NCI-H526 treated with DMSO at 0.1 percent for 48 hours (cell line): Measurements from ENCODE around the gene POLRMT.

Experiments used
- DNase-seq: peaks from one replicate; lab custom pipeline; 2025; lab: John Stamatoyannopoulos, UW

Gene POLRMT

DNA sequence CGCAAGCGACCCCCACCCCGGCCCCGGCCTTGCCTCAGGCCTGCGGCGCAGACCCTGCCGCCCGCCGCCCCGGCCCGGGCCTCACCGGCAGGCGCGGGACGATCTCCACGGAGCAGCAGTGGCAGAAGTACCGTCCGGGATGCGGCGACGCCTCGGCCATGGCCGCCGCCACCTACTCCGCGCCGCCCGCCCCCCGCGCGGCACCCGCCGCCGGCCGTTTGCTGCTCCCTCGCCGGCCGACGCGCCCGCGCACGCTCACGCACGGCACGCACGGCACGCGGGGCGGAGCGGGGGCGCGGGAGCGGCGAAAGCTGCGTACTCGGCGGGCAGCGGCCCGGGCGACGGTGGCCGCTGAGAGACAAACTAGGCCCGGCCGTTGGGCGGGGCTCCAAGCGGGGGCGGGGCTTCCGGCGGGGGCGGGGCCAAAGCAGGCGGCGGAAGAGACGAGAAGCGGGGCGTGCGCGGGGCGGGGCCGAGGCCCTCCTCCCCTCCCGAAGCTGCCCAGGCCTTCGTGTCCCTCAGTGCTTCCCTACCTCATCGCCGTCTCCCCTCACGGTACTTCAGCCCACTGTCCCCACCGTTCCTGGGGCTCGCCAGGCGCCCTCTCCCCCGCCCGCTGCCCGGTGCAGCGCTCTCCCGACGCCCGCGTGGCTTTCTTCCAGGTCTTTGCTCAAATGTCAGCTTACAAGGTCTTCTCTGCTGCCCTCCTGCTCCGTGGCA, 29.8 kb upstream of the POLRMT start, which contains the start of gene RNF126:
Gene RNF126 (minus strand): TSS at position 253 of the 720 bp plus-strand sequence. CDS start 93 bp downstream, at position 160.
- DNase-seq: peak; percentile 64

DNA sequence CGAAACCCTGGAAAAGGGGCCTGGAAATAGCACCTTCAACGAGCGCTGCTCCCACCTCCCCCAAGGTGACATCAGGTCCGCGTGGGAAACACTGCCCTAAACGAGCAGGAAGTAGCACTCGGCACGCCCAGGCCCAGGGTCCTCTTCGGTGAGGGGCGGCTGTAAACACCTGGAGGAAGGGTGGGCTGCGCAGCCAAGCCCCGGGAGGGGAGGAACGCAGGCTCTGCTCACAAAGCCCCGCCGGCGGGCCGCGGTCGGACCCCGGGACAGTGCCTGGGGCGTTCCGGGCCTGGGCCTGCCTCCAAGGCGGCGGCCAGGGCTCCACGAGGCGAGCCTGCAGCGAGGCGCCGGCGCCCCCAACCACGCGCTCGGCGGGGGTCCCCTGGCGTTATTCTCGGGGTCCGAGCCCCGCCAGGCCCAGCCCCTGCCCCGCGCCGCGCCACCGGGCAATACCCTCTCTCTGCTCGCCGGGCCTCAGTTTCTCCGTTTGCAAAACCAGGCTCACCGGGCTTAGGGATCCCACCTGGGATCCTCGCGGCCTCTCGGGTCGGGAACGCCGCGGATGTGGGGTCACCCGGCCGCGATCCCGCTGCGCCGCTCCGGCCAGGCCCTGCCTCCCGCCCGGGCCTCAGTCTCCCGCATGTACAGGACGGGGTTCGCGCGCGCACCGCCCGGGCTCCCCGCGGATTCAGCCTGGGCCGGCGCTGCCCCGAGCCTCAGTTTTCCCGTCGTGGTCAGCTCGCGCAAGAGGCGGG, 29.0 kb upstream of the POLRMT start:
- DNase-seq: no peak

DNA sequence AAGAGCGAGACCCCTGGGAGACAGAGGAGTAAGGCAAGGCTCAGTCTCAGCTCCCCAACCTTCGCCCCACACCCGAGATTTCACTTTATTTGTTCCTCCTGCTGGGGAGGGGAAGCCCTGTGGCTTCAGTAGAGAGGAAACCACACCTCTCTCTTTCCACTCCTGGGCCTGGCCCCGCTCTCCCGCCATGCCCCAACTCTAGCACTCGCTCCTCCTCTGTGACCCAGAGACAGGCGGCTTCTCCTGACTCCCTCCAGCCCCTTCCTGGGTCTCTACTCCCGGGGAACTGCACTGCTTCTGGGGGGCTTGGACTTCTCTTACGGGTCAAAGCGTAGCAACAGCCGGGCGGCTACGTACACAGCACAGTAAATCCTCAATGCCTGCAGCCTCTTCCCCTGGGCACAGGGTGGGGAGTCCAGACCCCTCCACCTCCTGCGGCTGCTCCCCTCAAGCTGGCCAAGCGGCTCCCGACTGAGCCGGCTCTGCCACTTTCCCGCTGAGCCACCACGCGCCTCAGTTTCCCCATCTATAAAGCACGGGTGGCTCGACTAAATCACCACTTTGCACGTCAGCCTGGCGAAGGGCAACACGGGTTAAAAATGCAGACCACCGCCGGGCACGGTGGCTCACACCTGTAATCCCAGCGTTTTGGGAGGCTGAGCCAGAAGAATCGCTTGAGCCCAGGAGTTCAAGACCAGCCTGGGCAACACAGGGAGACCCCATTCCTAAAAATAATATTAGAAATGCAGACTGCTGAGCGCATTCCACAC, 28.3 kb upstream of the POLRMT start:
- no peak for DNase-seq

DNA sequence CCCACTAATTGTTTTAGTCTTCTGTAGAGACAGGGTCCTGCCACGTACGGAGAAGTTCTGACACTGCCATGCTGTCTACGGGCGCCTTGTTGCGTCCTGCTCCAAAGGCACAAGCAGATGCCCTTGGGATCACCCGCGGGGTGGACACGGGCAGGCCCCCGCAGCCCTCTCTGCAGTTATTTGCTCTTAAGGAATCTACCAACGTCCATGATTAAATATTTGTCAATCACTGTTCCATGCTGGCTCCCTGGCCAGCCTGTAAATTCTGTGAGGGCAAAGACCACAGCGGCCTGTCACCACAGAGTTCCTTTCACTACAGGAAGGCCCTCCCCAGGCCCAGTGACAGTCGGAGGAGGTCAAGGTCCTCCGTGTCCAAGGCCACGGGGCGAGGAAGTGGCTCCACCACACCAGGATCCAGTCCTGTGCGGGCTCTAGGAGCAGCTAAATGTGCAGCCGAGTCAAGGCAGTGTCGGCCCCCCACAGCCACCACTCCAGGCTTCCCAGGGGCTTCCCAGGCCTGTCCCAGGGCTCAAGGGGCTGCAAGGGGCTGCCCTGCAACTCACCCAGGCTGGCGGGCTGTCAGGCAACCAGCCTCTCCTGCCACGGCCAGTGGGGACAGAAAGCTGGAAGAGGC, 27.6 kb upstream of the POLRMT start:
- DNase-seq: no peak

DNA sequence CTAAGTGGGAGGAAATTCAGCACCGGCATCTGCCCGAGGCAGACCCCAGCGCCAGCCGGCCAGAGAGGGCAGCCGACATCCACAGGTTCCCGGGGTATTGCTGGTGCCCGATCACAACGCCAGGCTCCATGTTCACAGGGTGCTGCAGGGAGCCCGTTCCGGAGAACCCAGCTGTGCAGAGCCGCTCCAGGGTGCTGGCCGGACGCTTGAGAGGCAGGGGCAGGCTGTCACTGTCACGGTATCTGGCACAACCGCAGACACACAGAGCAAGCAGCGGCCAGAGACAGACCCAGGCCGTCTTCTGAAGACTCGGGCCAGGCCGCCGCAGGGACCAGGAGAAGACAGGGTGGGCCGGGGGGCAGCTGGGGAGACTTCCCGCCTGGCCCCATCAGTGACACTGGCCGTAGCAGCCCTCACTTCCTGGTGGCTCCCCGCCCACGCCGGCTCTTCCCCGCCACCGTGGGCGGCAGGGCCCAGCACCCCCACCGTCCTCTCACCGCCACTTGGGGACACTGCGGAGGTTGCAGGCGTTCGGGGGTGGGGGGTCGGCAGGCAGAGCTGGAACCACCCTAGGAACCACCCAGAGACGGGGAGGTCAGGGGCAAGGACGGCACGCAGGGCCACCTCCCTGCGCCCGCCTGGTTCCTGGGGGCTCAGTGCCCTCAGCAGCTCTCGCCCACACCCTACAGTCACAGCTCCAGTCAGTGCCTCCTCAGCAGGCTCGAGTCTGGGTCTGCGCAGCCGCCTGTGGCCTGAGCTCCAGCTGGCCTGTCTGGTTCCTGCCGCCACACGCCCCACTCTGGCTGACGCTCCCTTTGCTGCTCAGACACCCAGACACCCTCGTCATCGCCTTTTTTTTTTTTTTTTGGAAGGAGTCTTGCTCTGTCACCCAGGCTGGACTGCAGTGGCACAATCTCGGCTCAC, 25.8 kb upstream of the POLRMT start:
- DNase-seq: no peak

DNA sequence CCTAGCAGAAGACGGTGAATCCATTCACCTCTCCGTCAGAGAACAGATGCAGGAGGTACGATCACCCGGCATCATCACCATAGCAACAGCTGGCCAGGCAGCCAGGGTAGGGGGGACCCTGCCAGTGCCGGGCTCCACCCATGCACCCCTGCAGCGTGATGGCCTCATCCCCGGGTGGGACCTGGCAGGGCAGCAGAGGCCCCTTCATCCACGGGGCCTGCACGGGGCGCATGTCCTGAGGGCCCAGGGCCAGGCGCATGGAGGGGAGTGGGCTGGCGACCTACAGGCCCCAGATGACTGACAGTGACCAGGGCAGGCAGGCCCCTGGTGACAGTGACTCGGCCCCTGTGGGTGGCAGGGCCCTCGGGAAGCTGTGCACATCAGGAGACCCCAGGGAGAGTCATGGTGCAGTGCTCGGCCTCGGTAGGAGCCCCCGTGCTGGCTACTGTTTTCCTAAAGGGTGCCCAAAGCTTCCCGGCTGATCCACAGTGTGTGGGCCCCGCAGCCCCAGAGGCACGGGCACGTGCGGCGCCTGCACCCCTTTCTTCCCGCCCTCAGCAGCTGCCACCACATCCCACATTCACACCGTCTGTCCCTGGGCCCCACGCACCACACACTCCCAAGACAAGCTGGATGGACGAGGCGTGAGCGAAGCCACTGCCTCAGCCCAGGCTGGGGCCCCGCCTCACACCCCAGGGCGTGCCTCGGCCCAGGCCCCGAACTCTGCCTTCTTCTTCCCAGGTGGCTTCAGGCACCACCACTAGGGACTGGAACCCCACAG, 24.9 kb upstream of the POLRMT start:
- no peak for DNase-seq

DNA sequence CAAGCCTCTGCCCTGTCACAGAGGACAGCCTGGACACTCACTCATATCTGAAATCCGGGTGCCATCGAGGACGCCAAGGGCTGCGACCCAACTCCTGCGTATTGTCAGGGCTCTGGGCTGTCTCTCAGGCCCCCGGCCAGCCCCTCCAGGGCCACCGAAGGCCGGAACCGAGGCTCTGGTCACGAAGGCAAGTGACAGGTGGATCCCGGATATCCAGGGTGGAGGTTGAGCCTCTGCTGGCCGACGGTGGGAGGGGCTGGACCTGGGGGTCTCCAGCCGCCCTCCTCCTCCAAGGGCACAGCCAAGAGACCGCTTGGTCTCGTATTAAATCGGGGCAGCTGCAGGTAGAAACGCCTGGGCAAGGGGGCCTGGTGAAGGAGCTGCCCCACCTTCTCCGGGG, 24.3 kb upstream of the POLRMT start:
- DNase-seq: no peak

DNA sequence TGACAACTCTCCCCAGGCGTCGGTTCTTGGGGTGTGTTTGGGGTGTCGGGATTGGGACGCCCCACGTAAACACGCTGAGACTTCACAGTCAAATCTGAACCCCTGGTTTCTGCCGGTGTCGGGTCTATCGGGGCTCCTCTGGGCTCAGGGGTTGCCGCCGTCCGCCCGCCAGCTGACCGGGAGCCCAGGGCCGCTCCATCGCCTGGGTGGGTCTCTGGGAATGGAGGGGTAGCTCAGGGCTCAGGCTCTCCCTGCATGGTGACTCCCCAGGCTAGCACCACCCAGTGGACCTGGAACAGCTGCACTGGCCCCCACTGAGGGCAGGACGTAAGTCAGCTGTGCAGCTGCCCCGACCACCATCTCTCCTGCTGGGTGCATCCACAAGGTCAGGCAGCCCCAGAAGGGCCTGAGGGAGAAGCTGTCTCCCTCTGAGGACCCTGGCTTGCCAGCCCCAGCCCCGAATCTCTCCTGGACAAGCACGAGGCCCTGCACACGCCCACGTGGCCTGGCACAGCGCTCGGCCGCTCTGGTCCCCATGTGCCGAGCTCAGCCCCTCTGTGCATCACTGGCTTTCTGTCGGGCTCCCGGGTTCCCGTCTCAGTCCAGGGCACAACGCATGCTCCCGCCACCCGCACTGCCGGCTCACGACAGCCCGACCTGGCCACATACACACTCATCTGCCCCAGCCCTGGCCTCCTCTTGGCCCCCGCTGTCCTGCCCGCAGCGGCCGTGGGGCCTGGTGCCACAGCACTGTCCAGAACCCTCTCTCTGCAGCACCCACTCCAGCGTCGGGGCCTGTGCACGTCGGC, 23.6 kb upstream of the POLRMT start:
- no peak for DNase-seq

DNA sequence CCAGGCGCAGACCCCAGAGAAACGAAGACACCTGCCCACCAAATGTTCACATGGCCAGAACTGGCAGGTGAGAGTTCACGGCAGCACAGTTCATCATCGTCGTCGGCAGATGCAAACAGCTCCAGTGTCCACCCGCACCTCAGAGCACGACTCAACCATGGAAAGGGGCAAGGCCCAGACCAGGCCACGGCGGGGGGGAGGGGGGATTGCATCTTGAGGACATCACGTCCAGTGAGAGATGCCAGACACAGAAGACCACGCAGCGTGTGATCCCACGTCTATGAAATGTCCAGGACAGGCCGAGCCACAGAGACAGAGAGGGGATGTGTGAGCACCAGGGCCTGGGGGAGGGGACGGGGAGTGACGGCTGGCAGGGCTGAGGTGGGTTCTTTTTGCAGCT, 22.4 kb upstream of the POLRMT start:
- no peak for DNase-seq

DNA sequence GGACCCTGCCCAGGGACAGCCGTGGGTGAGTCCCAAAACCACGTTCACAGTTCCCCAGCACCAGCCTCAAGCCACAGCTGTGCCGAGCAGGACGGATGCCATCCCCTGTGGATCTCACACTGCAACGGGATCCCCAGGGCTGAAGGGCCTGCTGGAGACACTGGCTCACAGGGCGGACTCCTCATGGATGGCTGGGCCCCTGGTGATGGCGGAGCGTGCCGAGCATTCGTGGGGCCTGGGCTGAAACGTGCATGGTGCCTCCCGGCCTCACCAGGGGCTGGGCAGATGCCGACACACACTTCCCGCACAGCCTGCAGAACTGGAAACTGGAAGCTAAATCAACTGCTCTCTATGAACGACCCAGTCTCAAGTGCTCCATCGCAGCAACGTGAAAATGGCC, 20.1 kb upstream of the POLRMT start:
- no peak for DNase-seq

DNA sequence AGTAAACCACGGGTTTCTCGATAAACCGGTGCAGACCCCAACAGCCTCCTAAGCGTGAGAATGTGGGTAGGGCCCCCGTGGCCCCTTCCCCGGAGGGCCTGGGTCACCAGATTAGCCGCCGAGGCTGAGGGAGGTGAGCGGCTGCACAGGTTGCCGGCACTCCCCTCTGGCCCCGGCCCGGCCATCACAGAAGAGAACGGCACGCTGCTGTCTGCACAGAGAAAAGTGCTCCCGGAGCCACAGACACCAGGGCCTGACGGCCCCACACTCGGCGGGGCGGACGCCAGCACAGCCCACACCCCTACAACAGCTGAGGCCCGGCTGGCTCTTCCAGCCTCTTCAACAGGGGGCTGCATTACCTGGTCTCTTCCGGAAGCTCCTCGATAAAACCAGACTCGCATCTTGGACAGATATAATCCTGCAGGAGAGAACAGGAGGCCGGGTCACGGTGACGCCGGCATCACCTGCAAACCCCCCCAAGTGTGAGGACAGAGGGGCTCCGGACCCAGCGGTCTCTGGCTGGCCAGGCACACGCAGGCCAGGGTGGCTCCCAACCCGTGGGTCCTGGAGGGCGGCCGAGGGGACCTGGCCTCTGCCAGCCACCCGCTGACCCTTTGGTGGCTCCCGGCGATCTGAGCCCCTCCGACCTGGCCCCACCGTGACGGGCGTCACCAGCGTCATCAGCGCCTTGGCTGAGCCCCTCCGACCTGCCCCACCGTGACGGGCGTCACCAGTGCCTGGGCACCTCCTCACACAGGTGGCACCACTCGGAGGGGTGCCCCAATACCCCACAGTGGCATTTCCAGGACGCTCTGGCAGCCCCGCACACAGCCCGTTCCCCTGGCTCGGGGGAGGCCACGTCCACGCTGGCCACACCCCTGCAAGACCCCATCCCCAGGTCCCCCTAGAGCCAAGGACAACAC, 19.4 kb upstream of the POLRMT start:
- DNase-seq: no peak

DNA sequence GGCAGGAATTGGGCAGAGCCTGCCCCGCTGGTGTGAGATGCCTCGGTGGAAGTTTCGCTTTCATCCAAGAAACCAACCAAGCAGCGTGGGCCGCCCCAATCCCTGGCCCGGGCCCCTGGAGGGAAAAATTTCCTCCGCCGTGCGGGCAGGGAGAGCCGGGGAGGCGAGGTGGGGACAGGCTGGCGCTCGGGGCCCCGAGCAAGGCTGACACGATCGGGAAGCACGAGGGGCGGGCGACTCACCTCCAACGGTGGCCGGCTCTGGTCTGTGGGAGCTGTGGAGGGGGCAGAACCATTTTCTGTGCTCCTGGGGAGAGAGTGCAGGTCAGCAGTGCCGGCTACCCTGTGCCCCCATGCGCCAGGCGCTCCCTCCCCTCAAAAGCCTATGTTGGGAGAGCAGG, 18.7 kb upstream of the POLRMT start:
- DNase-seq: no peak

DNA sequence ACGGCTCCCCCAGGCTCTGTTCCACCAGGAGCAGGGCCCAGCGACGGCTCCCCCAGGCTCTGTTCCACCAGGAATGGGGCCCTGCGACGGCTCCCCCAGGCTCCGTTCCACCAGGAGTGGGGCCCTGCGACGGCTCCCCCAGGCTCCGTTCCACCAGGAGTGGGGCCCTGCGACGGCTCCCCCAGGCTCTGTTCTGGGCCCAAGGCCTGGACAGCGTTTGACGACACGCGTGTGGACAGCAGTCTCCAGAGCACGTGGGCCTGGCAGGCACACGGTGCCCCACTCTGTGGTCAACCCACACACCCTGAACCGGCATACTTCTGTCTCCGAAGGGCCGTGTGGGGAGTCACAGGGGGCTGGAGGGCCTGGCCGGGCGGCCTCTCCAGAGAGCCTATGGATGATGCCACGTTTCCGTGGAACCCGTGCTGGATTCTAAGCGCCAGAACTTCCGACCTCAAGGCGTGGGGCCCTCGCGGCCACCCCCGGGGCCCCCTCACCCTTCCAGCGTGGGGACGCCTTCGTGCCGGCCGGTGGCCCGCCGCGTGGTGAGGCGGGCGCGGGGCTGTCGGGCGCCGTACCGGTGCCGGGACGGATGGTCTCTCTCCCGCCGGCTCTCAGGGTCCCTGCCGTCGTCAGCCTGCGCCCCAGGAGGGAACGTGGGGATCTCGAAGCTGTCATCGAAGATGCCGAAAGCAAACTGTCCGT, 17.9 kb upstream of the POLRMT start:
- no peak for DNase-seq

DNA sequence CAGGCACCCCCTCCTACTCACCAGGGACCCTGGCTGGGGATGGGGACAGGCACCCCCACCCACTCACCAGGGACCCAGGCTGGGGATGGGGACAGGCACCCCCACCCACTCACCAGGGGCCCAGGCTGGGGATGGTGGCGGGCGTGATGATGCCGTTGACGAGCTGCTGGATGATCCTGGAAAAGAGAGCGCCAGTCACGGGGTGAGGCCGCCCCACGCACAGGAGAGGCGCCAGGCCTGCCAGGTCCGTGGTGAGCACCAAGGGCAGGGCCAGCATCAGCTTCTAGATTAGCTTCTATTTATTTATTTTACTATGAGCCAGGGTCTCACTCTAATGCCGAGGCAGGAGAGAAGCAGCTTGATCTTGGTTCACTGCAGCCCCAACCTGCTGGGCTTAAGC, 16.8 kb upstream of the POLRMT start:
- no peak for DNase-seq

DNA sequence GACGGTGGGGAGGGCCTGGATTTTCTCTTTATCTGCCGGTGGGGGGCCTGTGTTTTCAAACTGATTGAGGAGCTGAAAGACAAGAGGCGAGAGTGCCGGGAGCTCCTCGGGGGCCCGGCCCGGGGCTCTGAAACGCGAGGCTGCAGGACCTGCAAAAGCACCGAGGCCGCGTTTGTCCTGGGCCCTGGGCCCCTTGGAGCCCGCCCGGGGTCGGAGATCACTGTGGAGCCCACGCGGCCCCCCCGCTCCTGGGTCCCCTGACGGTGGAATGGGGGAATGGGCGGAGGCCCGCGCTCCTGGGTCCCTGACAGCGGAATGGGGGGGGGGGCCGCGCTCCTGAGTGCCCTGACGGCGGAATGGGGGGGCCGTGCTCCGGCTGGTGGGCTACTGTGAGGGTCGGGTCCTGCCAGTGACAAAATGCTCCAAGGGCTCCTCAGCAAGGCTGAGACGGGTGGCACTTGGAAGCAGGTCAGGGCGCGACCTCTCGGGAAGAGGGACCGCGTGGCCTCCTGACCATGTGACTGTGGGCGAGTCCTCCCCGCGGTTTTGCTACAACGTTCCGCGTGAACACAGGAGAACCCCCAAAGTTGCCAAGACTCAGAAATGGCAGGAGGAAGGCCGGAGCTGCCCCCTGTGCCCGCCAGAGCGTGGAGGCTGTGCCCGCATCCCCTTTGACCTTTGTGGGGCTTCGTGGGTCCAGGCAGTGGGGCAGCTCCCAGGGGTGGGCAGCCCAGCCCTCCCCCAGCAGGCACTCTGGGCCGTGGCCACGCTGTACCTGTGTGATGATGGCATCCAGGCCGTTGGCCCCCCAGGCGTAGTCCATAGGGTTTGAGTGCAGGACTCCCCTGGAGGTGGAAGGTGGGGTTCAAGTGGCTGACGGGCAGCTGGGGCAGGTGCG, 15.8 kb upstream of the POLRMT start:
- no peak for DNase-seq

DNA sequence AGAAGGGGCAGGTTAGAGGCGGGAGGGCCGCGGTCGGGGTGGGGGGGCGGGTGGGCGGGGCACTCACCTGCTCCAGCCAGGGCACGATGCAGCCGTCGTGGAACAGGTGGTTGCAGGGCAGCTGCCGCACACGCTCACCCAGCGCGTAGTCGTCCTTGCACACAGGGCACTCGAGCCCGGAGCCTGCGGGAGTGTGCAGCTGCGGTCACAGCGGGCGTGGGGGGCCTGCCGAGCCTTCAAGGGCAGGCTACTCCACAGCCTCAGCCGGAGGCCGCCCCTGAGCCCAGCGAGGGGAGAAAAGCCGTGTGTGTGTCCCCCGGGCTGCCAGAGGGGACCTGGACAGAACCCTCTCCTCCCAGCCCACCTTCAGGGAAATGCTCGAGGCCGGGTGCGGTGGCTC, 15.0 kb upstream of the POLRMT start:
- no peak for DNase-seq
